ENCODE measurements around the gene CDH11. TPM values are rescaled to one million over a fixed set of nuclear protein-coding genes. Genes with fewer than 3 reads are reported as not detected.

The CDH11 gene
- total RNA-seq, 1 experiment from 2014 or later = 46.9 TPM

DNA sequence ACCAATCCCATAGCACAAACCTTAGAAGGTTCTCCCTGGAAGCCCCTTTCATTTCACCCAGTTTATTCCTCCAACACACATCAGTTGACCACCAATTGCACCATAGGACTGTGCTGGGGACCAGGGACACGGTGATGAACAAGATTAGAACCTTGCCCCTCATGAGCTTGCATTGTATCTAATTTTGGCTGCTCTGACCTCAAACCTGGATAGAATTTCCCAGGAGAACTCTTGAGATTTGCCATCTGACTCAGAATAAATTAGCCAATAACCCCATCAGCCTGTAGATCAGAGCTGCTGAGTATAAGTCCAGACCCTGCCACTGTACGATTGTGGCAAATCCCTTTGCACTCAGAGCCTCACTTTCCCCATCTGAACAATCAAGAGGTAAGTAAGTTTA is 52.1 kb downstream of the CDH11 start:
- peak; percentile 28 for DNase-seq (ENCODE audit: low read depth)

DNA sequence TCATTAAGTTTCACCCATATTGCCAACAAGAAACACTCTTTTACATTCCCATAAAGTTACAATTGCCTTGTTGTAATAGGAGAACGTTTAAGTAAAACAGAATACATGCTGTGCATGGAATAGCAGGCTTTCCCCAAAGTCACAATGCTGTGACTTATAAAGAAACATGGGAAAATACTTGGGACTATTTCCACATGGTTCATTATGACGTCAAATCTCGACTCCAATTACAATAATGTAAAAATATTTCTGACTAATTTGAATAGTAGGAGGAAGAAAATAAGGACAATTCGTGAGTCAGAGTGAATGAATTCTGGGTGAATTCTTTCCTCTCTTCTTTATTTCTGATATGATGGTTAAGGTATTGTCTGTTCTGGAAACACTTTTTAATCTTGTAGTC is 52.8 kb downstream of the CDH11 start:
- no peak for DNase-seq (ENCODE audit: low read depth)

DNA sequence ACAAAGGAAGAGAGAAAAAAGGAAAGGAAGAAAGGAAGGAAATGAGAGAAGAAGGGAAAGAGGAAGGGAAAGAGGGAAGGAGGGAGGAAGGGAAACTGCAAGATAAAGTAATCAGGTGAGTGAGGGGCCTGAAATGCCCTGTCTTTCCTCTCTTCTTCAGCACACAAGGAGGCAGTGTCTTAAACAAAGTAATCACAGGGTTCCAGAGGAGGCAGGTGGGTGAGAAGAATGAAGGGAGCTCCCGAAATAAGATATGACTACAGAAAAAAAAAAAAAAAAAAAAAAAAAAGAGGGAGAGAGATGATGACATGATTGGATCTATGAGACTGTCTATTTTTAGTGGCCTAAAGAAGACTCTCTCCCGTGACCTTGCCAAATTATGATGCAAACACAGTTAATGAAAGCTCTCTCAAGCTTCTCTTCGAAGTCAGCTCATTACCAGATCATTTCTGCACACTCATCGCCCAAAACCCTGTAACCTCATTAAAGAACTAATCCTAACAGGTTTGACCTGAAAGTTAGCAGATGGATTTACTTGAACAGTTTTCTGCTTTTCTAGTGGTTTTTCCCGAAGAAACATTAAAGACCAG is 53.6 kb downstream of the CDH11 start:
- no peak for DNase-seq (ENCODE audit: low read depth)

DNA sequence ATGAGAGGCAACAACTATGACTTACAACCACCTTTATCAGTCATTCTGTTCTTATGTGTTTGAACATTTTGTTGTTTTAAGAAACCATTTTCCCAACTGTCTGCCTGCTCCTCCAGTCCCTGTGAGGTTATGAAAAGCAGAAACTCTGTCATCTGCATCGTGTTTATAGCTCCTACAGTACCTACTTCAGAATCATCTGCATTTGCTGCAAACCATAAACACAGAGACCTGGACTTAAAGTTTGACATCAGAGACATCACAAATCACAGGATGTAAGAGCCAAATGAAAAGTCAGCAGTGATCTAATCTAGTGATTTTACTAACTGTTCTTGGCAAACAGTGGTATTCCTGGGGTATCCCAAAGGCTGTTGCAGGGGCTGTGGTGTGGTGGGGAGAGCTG is 55.2 kb downstream of the CDH11 start:
- no peak for DNase-seq (ENCODE audit: low read depth)

DNA sequence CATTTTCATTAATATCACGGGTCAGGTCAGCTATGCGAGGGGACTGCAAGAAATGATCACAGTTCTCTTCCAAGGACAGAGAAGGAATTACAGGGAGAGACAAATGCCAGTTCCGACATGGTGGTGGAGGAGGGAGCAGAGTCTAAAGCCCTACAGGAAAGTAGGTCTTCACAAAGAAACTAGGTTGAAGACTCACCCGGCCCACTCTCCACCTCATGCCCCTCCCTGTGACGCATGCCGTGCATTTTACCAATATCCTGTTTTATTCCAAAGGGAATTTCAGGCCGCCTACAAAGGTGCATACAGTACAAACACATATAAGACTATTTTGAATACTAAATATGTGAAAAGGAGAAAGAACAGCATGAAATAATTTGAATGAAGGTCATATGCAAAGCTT is 56.8 kb downstream of the CDH11 start:
- DNase-seq (ENCODE audit: low read depth) = no peak

DNA sequence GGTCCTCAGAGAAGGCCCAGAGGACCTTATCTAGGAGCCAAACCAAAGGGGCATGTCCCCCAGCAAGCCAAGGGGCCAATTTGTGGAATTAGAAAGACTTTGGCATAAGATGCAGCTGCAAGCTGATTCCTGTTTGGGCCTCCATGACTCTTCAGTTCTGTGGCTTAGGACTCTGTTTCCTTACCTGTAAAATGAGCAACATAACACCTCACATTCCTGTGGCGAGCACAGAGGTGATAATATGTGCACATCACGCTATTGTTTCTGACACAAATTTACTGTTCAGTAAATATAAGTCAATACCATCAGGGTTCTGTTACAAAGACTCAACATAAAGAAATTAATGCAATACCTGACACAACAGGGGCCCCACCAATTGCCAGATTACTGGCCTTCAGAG is 57.7 kb downstream of the CDH11 start:
- DNase-seq (ENCODE audit: low read depth) = no peak

DNA sequence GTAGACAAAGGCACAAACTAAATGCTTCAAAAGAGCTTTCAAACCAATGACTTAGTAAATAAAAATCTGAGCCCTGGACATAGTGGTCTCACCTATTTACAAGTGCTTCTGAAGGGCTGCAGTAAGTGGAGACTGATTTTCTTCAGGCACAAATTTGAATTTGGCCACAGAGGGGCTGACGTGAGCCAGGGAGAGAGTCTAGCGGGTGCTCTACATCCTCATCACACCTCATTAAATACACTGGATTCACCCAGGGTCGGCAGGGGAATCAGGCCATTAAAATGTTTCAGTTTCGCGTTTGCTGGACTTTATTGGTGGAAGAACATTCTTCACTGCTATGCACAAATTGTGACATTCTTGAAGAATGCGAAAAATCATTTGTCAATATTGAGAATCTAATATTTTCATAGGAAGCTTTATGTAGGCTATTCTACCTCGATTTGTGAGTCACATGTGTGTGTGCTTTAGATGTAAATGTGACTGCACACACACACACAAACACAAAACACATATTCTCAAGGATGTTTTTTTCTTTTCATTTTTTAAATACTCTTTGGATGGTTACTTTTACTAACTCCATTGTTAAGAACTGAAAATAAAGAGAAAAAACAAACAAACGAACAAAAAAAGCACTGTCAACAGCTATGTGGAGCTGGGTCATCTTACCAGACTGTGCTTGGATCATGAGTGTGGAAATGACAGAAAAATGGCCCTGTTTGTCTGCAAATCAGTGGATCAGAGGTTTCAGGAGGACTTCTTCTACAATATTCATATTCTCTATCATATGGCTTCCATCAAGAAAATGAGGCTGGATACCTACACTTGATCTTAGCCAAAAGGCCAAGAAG is 58.9 kb downstream of the CDH11 start:
- DNase-seq (ENCODE audit: low read depth) = no peak

DNA sequence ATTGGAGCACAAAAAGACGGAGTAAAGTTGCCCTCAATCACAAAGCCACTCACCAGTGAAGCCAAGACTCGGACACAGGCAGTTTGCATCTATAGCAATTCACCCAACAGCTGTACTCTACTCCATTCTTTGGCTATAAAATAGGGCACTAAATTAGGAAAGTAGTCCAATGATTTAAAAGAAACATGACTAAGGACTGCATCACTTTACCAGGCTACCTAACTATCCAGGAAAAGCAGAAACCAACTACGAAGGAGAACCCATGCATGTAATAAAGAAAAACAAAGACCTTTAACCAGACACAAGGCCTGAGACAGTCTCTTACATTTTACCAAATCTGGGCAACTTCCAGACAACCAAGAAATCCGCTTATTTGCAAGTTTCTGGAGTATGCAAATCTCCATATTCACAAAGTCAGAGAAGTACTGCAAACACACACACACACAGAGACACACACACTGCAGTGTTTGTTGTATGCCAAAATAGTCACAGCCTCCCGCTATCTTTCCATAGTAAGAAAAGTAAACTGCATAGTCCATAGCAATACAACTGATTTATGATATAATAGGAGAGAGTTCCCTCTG is 59.8 kb downstream of the CDH11 start:
- DNase-seq (ENCODE audit: low read depth) = no peak

DNA sequence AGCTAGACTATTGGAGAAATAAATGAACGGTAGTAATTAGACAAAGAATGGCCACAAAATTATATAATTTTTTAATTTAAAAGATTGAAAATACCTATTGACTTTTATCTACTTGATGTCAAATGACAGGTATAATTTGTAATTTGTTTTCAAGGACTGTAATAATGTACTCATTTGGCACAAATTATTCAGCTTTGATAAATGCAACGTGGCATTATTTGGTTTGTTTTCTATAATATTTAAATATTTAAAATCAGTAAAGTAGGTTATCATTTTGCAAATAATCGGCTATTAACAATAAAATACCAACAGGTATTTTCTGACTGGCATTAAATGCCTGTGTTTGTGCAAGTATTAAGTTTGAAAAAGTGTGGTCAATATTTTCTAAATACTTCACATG is 60.6 kb downstream of the CDH11 start:
- no peak for DNase-seq (ENCODE audit: low read depth)

DNA sequence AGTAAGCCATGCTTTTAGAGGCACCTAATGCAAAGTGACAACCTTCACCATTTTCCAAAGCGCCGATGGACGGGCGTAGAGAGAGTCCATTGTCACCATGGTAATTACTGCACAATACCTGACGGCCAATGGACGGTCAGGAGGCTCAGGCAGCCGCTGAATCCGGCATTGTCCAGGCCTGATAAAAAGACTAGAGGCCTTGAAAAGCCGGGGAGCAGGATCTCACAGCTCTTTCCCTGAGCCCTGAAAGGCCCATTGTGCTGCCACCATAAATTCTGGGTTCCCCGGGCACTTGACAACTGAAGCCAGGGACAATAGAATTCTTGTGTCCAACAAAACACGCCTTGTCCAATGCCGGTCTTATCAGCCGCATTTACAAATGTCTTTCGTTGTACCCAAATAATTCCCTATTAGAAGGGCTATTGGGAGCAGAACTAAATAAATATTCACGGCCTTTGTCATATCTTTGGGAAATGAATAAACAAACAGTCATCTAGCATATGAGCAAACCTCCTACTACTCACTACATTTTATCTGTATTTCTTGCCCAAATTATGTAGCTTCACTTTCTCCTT is 62.4 kb downstream of the CDH11 start:
- DNase-seq (ENCODE audit: low read depth) = no peak

DNA sequence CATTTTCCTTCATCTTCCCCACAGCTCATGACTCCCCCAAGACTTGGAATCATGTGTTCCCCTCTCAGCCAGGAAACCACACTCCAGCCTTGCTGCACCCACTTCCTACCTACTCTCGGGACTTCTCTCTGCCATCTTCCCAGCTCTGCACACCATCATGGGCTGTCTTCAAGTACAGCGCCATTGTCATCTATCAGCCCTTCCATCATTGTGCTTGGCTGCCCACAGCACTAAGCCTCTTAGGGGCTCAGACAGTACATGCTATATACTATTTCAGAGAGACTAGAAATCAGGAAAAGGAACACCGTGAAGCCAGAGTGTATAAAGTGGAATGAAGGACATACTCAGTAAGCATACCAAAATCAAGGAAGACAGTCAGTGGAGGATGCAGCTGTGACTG is 64.7 kb downstream of the CDH11 start:
- no peak for DNase-seq (ENCODE audit: low read depth)

DNA sequence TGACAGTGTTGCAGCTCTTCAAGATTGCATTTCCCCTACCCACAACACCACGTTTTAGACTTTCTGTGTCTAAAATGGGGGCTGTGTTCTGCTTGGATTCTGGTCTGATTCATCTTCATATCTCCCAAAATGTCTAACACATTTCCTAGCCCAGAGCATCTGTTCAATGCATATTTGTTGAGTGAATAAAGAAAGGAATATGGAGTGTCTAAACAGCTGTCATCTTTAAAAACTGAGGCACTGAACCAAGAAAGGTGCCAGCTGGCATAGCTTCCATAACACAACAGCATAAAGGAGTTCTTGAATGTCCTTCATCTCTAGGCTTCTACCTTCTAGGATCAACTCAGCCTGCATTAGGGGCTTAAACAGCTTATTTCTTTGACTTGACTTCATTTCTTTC is 67.4 kb downstream of the CDH11 start:
- DNase-seq (ENCODE audit: low read depth) = no peak

DNA sequence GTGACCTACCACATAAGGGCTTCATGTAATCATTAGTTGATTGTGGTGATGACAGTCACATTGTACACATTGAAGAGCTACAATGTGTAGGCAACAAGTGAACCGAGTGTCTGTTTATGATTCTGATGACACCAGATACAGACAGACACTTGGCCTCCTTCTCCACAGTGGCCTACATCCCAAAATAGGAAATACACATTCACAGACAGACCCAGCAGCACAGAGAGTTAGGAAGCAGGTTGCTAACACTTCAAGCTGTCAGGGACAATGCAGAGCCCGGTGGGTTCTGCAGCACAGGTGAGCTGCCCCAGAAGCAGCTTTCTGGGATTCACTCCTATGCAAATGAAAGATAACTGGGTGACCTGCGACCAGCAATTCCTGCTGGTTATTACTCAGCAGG is 72.2 kb downstream of the CDH11 start:
- DNase-seq (ENCODE audit: low read depth) = no peak

DNA sequence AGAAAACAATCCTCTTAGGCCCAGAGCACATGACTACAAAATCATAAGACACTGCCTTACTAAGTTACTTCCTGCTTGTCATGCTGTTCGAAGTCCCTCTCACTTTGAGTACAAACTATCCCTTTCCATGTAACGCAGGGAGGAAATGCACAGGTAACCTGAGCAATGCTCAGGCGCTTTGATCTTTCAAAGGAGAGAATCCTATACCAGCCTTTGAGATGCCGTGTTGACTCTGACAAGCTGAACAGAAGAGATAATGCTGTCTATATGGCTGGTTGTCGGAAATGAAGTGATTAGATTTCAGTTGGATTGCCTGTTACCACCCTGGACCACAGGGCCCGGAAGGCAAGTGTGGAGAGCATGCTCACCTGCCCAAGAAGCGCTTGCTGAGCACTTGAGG is 75.9 kb downstream of the CDH11 start:
- no peak for DNase-seq (ENCODE audit: low read depth)

DNA sequence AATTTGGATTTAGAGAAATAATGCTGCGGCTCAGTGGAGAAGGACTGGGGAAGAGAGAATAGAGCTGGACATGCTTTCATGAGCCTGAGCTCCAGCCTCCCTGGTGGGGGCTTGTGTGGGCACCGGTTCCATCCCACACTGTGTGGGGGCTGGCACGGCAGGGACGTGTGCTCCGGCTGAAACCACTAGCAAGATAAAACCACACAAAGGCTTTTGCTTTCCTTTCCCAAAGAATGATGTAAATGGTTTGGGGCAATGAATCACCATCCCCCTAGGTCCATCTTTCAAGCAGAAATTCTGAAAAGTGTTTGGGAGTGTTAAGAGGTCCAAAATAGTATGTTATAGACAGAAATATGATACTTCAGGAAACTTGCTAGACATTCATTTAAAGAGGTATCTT is 77.0 kb downstream of the CDH11 start:
- peak; percentile 74 for DNase-seq (ENCODE audit: low read depth)

DNA sequence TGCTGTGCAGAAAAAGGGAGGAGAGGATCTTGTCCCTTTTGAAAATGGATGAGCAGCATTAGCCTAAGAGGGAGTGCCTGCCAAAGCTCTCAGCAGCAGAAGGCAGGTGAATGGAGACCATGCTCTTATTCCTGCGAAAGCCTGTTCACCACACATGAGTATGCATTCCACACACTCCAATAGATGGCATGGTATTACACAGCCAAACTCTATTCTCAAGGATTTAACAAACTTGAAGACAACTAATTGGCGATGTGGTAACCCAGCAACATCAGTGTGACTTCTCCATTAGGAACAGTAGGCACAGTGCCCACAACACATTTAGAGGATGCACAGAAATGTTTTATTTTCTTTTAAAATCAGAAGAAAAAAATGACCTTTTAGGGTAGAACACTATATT is 77.8 kb downstream of the CDH11 start:
- no peak for DNase-seq (ENCODE audit: low read depth)

DNA sequence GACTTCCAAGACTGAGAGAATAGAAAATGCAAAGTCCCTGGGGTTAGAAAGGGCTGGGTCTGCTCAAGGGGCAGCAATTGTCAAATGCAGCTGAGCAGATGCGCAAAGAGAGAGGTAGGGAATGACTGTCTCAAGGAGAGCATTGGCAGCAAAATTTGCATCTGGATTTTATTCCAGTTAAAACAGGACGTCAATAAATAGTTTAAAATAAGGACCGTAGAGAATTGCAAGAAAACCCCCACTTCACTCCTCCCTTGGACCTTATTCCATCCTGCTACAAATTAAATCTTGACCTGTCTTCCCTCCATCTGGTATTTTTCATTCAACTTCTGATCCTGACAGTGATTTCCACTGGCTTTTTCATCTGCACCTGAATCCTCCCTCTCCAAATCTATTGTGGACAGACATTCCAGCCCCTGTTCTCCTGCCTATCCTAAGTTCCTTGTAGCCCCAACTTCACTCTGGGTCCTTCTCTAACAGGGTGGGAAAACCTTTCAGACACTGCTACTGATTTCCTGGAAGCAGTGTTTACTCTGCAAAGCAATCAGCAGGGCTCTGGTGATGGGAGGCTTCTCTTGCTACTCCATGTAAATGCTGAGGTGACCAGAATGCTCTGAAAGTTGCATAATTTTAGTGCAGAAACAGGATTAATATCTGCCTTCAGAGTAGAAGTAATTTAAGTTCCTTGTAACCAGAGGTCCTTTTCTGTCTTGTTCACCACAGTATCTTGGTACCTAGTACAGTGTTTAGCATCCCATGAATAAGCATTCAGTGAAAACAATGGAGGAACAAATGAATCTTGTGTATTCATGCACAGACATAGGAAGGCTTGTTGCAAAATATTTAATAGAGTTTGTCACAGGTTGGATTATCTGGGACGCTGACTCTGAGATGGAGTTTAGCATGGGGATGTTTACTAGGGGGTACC is 79.2 kb downstream of the CDH11 start:
- no peak for DNase-seq (ENCODE audit: low read depth)

DNA sequence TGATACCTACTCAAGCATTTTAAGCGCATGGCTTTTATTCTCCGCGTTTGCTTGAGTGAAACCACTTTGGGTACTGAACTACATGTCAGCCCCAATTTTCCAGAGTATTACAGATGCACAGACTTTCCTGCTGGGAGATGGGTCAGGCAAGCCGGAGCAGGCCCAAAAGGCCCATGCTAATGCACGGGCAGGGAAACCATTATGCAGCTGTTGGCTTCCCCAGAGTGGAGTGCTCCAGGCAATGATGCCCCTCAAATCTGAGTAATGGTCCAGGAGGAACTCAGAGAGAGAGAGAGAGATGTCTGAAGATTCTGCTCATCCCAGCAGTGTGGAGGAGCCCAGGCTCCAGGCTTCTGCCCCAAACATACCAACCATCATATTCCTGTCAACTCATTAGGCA is 80.2 kb downstream of the CDH11 start:
- no peak for DNase-seq (ENCODE audit: low read depth)

DNA sequence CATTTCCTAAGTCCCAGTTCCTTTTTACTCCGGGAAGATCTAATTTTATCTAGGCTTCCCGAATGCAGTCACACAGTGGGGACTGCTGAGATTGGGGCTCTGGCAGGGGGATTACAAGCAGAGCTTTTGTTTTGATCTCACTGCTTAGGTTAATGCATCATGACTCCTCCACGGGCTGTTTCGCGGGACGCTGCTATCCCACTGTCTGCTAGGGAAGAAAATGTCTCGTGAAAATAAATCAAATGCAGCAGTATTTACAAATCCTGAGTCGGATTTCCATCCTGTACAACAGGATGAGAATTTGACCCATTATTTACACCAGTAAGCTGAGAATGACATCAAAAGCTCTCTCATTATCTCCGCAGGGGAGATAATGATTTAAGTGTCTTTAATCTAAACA is 83.8 kb downstream of the CDH11 start:
- DNase-seq (ENCODE audit: low read depth) = no peak

DNA sequence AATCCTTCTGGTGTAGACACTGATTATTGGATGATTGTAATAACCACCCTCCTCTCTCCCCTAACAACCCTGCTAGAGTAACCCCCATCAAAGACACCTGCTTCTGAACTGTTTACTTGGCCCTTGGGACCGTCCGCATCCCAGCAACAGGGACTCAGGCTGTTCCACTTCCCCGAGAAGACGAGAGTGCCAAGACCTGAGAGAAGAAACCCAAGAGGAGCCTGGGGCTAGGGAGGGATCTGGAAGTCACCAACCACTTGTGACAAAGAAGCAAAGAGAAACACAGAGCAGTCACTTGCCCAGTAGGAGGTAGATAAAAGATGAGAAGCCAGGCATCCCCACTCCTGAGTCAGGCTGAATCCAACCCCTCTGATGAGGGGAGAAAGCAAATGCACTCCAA is 84.3 kb downstream of the CDH11 start:
- DNase-seq (ENCODE audit: low read depth) = no peak

DNA sequence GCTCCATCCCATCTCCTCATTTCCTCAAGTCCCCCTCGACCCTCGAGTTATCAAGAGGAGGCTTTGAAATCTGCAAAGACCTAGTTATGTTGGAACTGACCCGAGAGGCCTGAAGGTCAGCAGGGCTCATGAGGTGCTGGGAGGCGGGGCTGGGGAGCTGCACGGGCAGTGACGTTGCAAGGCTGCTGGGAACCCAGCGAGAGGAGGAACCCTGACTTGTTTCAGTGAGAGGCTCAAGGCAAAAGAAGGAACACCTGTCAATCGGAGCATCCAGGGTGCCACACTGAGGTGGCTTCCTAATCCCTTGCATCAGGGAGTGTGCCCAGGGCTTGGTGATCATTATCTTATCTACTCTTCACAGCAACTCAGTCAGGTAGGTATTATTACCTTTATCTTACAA is 86.9 kb downstream of the CDH11 start:
- DNase-seq (ENCODE audit: low read depth) = no peak

DNA sequence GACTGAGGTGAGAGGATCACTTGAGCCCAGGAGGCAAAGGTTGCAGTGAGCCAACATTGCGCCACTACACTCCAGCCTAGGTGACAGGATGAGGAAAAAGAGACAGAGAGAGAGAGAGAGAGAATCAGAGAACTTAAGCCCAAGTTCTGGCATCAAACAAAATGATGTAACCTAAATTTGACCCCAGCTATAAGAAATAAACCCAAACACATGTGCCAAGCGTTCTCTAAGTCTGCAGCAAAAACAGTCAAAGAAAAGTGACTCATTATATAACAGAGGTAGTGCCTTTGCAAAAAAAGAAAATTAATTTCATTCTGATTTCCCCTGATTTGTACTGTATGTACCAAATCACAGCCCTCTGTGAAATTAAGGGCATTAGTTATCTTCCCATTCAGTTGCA is 89.5 kb downstream of the CDH11 start:
- no peak for DNase-seq (ENCODE audit: low read depth)
